ENCODE data around the gene ARHGAP15.

ARHGAP15 gene

GRCh38 chr2:143558665-143559064, 429.4 kb downstream of the ARHGAP15 start:
- Histone ChIP-seq H3F3A (ENCODE audit: control insufficient read depth, insufficient read depth) (no peaks in the 10 kb centered on the region), H4K20me1 (ENCODE audit: control insufficient read depth, insufficient read depth, low read depth, low read length) (no peaks in the 10 kb centered on the region), H3K79me2 (ENCODE audit: control insufficient read depth, low read length) (no peaks in the 10 kb centered on the region), H3K9me3 (ENCODE audit: control insufficient read depth, insufficient read depth, low read length) (no peaks in the 10 kb centered on the region), H3K4me2 (ENCODE audit: low read length) (no peak overlapping the region), H3K4me1 (ENCODE audit: control insufficient read depth, low read length) (no peaks in the 10 kb centered on the region), H3K27ac (ENCODE audit: low read depth, low read length) (no peak overlapping the region), H3K4me3 (ENCODE audit: low read length) (no peak overlapping the region), H3K36me3 (ENCODE audit: control insufficient read depth, low read length) (no peaks in the 10 kb centered on the region), H3K27me3 (ENCODE audit: control insufficient read depth, low read length) (no peaks in the 10 kb centered on the region), H3K9me2 (replicated peaks; ENCODE audit: control insufficient read depth, low read length) (no peaks in the 10 kb centered on the region)
- TF ChIP-seq CTCF (IDR thresholded peaks at IDR 0.05; ENCODE audit: low read depth, low read length, poor library complexity, severe bottlenecking) (no peak), EZH2phosphoT487 (IDR thresholded peaks at IDR 0.05; ENCODE audit: borderline replicate concordance, low read length) (no peak)

GRCh38 chr2:143559147-143559546, 429.9 kb downstream of the ARHGAP15 start:
- Histone ChIP-seq H3K27ac (ENCODE audit: low read depth, low read length) (no peak overlapping the region), H3K9me2 (replicated peaks; ENCODE audit: control insufficient read depth, low read length) (no peaks in the 10 kb centered on the region), H3K36me3 (ENCODE audit: control insufficient read depth, low read length) (no peaks in the 10 kb centered on the region), H4K20me1 (ENCODE audit: control insufficient read depth, insufficient read depth, low read depth, low read length) (no peaks in the 10 kb centered on the region), H3K79me2 (ENCODE audit: control insufficient read depth, low read length) (no peaks in the 10 kb centered on the region), H3K4me2 (ENCODE audit: low read length) (no peak overlapping the region), H3K4me1 (ENCODE audit: control insufficient read depth, low read length) (no peaks in the 10 kb centered on the region), H3F3A (ENCODE audit: control insufficient read depth, insufficient read depth) (no peaks in the 10 kb centered on the region), H3K27me3 (ENCODE audit: control insufficient read depth, low read length) (no peaks in the 10 kb centered on the region), H3K4me3 (ENCODE audit: low read length) (no peak overlapping the region), H3K9me3 (ENCODE audit: control insufficient read depth, insufficient read depth, low read length) (no peaks in the 10 kb centered on the region)
- TF ChIP-seq EZH2phosphoT487 (IDR thresholded peaks at IDR 0.05; ENCODE audit: borderline replicate concordance, low read length) (no peak), CTCF (IDR thresholded peaks at IDR 0.05; ENCODE audit: low read depth, low read length, poor library complexity, severe bottlenecking) (no peak)

GRCh38 chr2:143560724-143561123, 431.5 kb downstream of the ARHGAP15 start:
- Histone ChIP-seq H3K36me3 (ENCODE audit: control insufficient read depth, low read length) (no peaks in the 10 kb centered on the region), H3F3A (ENCODE audit: control insufficient read depth, insufficient read depth) (no peaks in the 10 kb centered on the region), H3K4me1 (ENCODE audit: control insufficient read depth, low read length) (no peaks in the 10 kb centered on the region), H3K9me3 (ENCODE audit: control insufficient read depth, insufficient read depth, low read length) (no peaks in the 10 kb centered on the region), H3K27ac (ENCODE audit: low read depth, low read length) (no peak overlapping the region), H4K20me1 (ENCODE audit: control insufficient read depth, insufficient read depth, low read depth, low read length) (no peaks in the 10 kb centered on the region), H3K4me2 (ENCODE audit: low read length) (no peak overlapping the region), H3K4me3 (ENCODE audit: low read length) (no peak overlapping the region), H3K79me2 (ENCODE audit: control insufficient read depth, low read length) (no peaks in the 10 kb centered on the region), H3K9me2 (replicated peaks; ENCODE audit: control insufficient read depth, low read length) (no peaks in the 10 kb centered on the region), H3K27me3 (ENCODE audit: control insufficient read depth, low read length) (no peaks in the 10 kb centered on the region)
- TF ChIP-seq EZH2phosphoT487 (IDR thresholded peaks at IDR 0.05; ENCODE audit: borderline replicate concordance, low read length) (no peak), CTCF (IDR thresholded peaks at IDR 0.05; ENCODE audit: low read depth, low read length, poor library complexity, severe bottlenecking) (no peak)

GRCh38 chr2:143564419-143564818, 435.2 kb downstream of the ARHGAP15 start:
- H3K9me2 ChIP-seq (replicated peaks; ENCODE audit: control insufficient read depth, low read length), result no peaks in the 10 kb centered on the region
- no peak overlapping the region for H3K4me2 ChIP-seq (ENCODE audit: low read length)
- no peaks in the 10 kb centered on the region for H3K4me1 ChIP-seq (ENCODE audit: control insufficient read depth, low read length)
- H3K79me2 ChIP-seq (ENCODE audit: control insufficient read depth, low read length), result no peaks in the 10 kb centered on the region
- H3K4me3 ChIP-seq (ENCODE audit: low read length), result no peak overlapping the region
- no peaks in the 10 kb centered on the region for H3K36me3 ChIP-seq (ENCODE audit: control insufficient read depth, low read length)
- H3F3A ChIP-seq (ENCODE audit: control insufficient read depth, insufficient read depth), result no peaks in the 10 kb centered on the region
- TF ChIP-seq EZH2phosphoT487 (IDR thresholded peaks at IDR 0.05; ENCODE audit: borderline replicate concordance, low read length) (no peak), CTCF (IDR thresholded peaks at IDR 0.05; ENCODE audit: low read depth, low read length, poor library complexity, severe bottlenecking) (no peak)
- H3K27me3 ChIP-seq (ENCODE audit: control insufficient read depth, low read length), result no peaks in the 10 kb centered on the region
- no peaks in the 10 kb centered on the region for H4K20me1 ChIP-seq (ENCODE audit: control insufficient read depth, insufficient read depth, low read depth, low read length)
- no peak overlapping the region for H3K27ac ChIP-seq (ENCODE audit: low read depth, low read length)
- no peaks in the 10 kb centered on the region for H3K9me3 ChIP-seq (ENCODE audit: control insufficient read depth, insufficient read depth, low read length)
